ENCODE measurements around the gene SMIM26. TPM values are rescaled to one million over a fixed set of nuclear protein-coding genes. Genes with fewer than 3 reads are reported as not detected.

The SMIM26 gene
- total RNA-seq, 4 donors from 2014 or later, result 82.4 to 307 (median 183) TPM

DNA sequence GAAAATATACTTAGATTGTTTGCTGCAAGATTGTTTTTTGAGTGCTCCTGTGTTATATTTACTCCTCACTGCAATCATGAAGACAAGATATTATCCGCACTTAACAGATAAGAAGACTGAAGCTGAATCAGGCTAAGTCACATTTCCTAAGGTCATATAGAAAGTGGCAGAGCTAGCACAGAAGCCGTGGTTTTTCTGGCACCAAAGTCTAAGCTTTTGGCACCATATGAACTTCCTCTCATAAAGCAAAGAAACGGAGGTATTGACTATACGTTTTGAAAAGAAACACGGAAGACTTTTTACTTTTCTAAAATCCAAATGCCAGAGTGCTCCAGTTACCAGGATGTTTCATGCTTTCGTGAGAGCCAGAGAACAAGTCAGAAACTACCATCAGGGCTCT, 11.3 kb downstream of the SMIM26 start:
- Histone ChIP-seq H3K36me3 (no peaks in the 10 kb centered on the region), H3K4me3 (no peak overlapping the region), H3K4me1 (no peaks in the 10 kb centered on the region), H3K27me3 (no peaks in the 10 kb centered on the region), H3K9me3 (no peaks in the 10 kb centered on the region), H3K27ac (no peak overlapping the region)
- no peak for DNase-seq
- intact Hi-C loops (cut with DNase I; ENCODE audit: low total_unique reads), result no loop called here
- TF ChIP-seq, protein P1, sequence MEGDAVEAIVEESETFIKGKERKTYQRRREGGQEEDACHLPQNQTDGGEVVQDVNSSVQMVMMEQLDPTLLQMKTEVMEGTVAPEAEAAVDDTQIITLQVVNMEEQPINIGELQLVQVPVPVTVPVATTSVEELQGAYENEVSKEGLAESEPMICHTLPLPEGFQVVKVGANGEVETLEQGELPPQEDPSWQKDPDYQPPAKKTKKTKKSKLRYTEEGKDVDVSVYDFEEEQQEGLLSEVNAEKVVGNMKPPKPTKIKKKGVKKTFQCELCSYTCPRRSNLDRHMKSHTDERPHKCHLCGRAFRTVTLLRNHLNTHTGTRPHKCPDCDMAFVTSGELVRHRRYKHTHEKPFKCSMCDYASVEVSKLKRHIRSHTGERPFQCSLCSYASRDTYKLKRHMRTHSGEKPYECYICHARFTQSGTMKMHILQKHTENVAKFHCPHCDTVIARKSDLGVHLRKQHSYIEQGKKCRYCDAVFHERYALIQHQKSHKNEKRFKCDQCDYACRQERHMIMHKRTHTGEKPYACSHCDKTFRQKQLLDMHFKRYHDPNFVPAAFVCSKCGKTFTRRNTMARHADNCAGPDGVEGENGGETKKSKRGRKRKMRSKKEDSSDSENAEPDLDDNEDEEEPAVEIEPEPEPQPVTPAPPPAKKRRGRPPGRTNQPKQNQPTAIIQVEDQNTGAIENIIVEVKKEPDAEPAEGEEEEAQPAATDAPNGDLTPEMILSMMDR (IDR thresholded peaks at IDR 0.05), result no peak
- TF ChIP-seq POLR2A (IDR thresholded peaks at IDR 0.05), result no peak

DNA sequence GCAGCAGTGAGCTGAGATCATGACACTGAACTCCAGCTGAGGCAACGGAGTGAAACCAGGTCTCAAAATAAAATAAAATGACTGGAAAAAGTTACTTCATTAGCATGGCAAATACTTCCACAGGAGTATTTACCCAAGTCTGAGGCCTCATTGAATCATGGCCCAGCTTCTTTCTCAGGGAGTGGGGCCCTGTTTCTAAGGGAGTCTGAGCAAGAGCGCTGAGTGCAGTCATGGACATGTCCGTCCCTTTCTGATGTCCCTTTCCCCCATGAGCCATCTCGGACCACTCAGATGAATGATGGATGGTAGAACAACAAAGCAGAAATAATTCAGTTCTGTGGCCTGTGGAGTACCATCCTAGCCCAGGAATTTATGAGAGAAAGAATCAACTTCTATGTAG, 12.8 kb downstream of the SMIM26 start:
- Histone ChIP-seq H3K36me3 (no peaks in the 10 kb centered on the region), H3K4me1 (no peaks in the 10 kb centered on the region), H3K9me3 (no peaks in the 10 kb centered on the region), H3K27me3 (no peaks in the 10 kb centered on the region), H3K27ac (no peak overlapping the region), H3K4me3 (no peak overlapping the region)
- no peak for TF ChIP-seq POLR2A (IDR thresholded peaks at IDR 0.05)
- TF ChIP-seq, protein P1 (IDR thresholded peaks at IDR 0.05), result no peak
- DNase-seq, result no peak
- intact Hi-C loops (cut with DNase I; ENCODE audit: low total_unique reads), result no loop called here

DNA sequence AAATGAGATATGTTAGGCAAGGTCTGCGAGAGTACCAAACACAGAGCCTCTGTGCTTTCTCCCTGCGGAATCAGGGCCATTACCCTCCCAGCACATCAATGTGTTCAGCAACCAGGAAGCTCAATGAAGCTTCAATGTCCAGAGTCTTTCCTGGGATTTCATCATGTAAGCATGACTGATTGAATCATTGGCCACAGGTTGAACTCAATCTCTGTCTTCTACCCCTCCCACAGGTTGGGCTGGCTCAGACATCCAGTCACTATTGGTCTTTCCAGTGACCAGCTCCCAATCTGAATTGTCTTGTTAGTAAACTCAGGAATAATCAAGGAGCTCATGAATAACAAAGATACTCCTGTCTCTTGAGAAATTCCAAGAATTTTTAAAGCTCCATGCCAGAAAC, 17.9 kb downstream of the SMIM26 start:
- peaks cover 0 to 5% of the 10 kb centered on the region in 2 donors for H3K4me1 ChIP-seq
- intact Hi-C loops (cut with DNase I; ENCODE audit: low total_unique reads), result no loop called here
- H3K4me3 ChIP-seq, result no peak overlapping the region
- H3K36me3 ChIP-seq, result no peaks in the 10 kb centered on the region
- no peaks in the 10 kb centered on the region for H3K27me3 ChIP-seq
- H3K9me3 ChIP-seq, result no peaks in the 10 kb centered on the region
- H3K27ac ChIP-seq, result no peak overlapping the region
- DNase-seq, result no peak
- TF ChIP-seq, protein P1 (IDR thresholded peaks at IDR 0.05), result no peak
- TF ChIP-seq POLR2A (IDR thresholded peaks at IDR 0.05), result no peak

DNA sequence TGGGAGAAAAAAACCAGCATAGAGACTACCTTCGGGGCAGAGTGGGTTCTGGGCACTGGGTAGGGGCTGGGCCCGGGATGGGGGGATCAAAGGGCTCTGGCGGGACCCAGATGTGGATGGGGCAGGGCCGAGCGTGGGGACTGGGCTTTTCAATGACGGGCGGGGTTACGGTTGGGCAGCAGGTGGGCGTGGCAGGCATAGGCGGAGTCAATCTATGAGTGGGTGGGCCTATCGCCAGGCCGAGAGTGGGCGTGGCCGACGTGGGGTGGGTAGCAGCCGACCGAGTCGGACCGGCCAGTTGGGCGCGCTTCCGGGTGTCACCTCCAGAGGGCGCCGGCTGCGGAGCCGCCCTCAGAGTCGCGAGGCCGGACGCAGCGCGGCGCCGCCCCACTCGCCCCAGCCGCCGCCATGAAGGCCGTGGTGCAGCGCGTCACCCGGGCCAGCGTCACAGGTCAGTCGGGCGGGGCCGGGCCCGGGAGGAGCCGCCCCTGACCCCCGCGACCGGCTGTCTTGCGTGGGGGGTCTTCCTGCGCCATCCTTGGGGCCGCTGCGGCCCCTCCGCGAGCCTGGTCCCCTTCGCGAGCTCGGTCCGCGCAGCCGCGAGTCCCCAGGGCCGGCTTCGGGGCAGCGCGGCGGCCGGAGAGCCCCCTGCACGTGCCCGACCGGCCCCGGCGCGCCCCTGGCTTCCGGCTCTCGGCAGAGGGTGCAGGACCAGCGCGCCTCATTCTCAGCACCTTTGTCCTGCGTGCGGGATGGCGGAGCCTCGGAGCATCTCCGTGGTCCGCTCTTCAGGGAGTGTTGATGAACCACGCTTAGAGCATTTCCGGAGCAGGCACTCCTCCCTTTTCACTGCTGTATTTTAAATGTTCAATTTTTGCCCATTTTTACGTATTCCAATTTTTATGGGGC, 20.7 kb downstream of the SMIM26 start, which contains the start of gene DTD1:
Gene DTD1 (plus strand): TSS at position 390 of the 909 bp plus-strand sequence. CDS start 19 bp downstream, at position 409.
- Histone ChIP-seq H3K27ac (peak within 1 kb of the TSS; percentile 73 to 89), H3K36me3 (no peaks in the 10 kb centered on the region), H3K9me3 (no peaks in the 10 kb centered on the region), H3K4me3 (peak within 1 kb of the TSS; percentile 39 to 91), H3K27me3 (no peaks in the 10 kb centered on the region), H3K4me1 (peaks cover 0 to 5% of the 10 kb centered on the region in 2 donors)
- intact Hi-C loops (cut with DNase I; ENCODE audit: low total_unique reads), result no loop called here
- TF ChIP-seq, protein P1 (IDR thresholded peaks at IDR 0.05), result peak; percentile 28 to 73 (median 65)
- TF ChIP-seq POLR2A (IDR thresholded peaks at IDR 0.05), result peak in 1 of 2 donors; percentile 56
- peak; percentile 93 for DNase-seq

DNA sequence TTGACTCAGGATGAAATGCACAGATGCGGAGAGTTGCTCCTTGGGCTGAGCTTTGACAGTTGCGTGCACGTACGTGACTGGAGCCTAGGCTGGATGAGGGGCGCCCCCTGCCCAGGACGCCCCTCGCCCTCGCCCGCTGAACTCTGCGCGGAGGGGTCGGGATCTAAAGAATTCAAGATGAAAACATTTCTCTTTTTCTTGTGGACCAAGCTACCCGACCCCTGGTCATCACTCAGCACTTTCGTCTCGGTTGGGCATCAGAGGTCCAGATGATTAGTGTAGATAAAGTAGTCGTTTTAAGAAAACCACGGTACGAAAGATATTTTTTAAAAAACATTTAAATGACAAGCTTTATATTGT, 21.3 kb downstream of the SMIM26 start:
- intact Hi-C loops (cut with DNase I; ENCODE audit: low total_unique reads), result no loop called here

More for the DNA sequence above, 21.3 kb downstream of the SMIM26 start:
- Histone ChIP-seq H3K9me3 (no peaks in the 10 kb centered on the region), H3K4me3 (peak overlapping the region; percentile 39 to 91), H3K27ac (peak overlapping the region; percentile 73 to 89), H3K36me3 (no peaks in the 10 kb centered on the region), H3K27me3 (no peaks in the 10 kb centered on the region), H3K4me1 (peaks cover 0 to 5% of the 10 kb centered on the region in 2 donors)
- no peak for TF ChIP-seq POLR2A (IDR thresholded peaks at IDR 0.05)
- TF ChIP-seq, protein P1 (IDR thresholded peaks at IDR 0.05), result no peak
- peak in 1 of 2 donors; percentile 17 for DNase-seq

All from uterus (tissue), 4 donors.